ENCODE measurements around the gene PLCL1.
"Not testable (repeated sequence)": the region's sequence is repeated elsewhere in the genome, so short reads cannot be mapped to it uniquely, and the experiment has no call there.

PLCL1 gene

GRCh38 chr2:198188982-198189381 is 384.6 kb downstream of the PLCL1 start:
- TF ChIP-seq, protein P1, sequence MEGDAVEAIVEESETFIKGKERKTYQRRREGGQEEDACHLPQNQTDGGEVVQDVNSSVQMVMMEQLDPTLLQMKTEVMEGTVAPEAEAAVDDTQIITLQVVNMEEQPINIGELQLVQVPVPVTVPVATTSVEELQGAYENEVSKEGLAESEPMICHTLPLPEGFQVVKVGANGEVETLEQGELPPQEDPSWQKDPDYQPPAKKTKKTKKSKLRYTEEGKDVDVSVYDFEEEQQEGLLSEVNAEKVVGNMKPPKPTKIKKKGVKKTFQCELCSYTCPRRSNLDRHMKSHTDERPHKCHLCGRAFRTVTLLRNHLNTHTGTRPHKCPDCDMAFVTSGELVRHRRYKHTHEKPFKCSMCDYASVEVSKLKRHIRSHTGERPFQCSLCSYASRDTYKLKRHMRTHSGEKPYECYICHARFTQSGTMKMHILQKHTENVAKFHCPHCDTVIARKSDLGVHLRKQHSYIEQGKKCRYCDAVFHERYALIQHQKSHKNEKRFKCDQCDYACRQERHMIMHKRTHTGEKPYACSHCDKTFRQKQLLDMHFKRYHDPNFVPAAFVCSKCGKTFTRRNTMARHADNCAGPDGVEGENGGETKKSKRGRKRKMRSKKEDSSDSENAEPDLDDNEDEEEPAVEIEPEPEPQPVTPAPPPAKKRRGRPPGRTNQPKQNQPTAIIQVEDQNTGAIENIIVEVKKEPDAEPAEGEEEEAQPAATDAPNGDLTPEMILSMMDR (IDR thresholded peaks at IDR 0.05; ENCODE audit: borderline replicate concordance, control extremely low read depth, extremely low read depth, insufficient read depth, missing control alignments): no peak
- in situ Hi-C loops (cut with MboI; ENCODE audit: low sequenced_read_pairs, unreplicated experiment): no loop called here
- no peak for DNase-seq (ENCODE audit: low spot score)

- TF ChIP-seq, protein P1 (IDR thresholded peaks at IDR 0.05; ENCODE audit: borderline replicate concordance, control extremely low read depth, extremely low read depth, insufficient read depth, missing control alignments): no peak
- in situ Hi-C loops (cut with MboI; ENCODE audit: low sequenced_read_pairs, unreplicated experiment): no loop called here
- DNase-seq (ENCODE audit: low spot score): no peak
Measured at GRCh38 chr2:198191651-198192050, 387.3 kb downstream of the PLCL1 start.

DNA sequence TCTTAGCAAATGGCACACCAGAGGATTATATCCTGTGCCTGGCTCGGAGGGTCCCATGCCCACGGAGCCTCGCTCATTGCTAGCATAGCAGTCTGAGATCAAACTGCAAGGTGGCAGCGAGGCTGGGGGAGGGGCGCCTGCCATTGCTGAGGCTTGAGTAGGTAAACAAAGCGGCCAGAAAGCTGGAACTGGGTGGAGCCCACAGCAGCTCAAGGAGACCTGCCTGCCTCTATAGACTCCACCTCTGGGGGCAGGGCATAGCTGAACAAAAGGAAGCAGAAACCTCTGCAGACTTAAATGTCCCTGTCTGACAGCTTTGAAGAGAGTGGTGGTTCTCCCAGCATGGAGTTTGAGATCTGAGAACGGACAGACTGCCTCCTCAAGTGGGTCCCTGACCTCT is 392.2 kb downstream of the PLCL1 start:
- in situ Hi-C loops (cut with MboI; ENCODE audit: low sequenced_read_pairs, unreplicated experiment); DNase-seq (ENCODE audit: low spot score): not testable (repeated sequence)

All from GM13976 (cell line).